ENCODE results near the gene WDR81.

The WDR81 gene

GRCh38 chr17:1786708-1787107 lies 62.2 kb downstream of the WDR81 start:
- in situ Hi-C loops (cut with HindIII; ENCODE audit: low sequenced_read_pairs), result loop anchor here (10.0 kb wide), 2 partner anchors 132 to 208 kb away; no protein-coding TSS in a partner anchor
- DNase-seq (ENCODE audit: low read depth), result no peak
- no peak overlapping the region for H3K4me3 ChIP-seq (ENCODE audit: low read depth, low read length)
- TF ChIP-seq, protein P1, sequence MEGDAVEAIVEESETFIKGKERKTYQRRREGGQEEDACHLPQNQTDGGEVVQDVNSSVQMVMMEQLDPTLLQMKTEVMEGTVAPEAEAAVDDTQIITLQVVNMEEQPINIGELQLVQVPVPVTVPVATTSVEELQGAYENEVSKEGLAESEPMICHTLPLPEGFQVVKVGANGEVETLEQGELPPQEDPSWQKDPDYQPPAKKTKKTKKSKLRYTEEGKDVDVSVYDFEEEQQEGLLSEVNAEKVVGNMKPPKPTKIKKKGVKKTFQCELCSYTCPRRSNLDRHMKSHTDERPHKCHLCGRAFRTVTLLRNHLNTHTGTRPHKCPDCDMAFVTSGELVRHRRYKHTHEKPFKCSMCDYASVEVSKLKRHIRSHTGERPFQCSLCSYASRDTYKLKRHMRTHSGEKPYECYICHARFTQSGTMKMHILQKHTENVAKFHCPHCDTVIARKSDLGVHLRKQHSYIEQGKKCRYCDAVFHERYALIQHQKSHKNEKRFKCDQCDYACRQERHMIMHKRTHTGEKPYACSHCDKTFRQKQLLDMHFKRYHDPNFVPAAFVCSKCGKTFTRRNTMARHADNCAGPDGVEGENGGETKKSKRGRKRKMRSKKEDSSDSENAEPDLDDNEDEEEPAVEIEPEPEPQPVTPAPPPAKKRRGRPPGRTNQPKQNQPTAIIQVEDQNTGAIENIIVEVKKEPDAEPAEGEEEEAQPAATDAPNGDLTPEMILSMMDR (IDR thresholded peaks at IDR 0.05; ENCODE audit: low read depth, low read length, missing control alignments), result no peak

- DNase-seq (ENCODE audit: low read depth), result peak; percentile 84
- in situ Hi-C loops (cut with HindIII; ENCODE audit: low sequenced_read_pairs), result loop anchor here (10.0 kb wide), 2 partner anchors 133 to 207 kb away; no protein-coding TSS in a partner anchor
- TF ChIP-seq, protein P1 (IDR thresholded peaks at IDR 0.05; ENCODE audit: low read depth, low read length, missing control alignments), result no peak
- no peak overlapping the region for H3K4me3 ChIP-seq (ENCODE audit: low read depth, low read length)
These were observed 62.9 kb downstream of the WDR81 start for GRCh38 chr17:1787301-1787902.
